D341Med (cell line): ENCODE measurements around the gene MRPL10.
A peak's percentile ranks its signal among the peaks of the same experiment; 100 is the strongest.

Experiments
- DNase-seq: peaks from one replicate; pipeline ENCODE4 v3.0.0; 2012; ENCODE audit warnings: low spot score

Gene MRPL10

DNA sequence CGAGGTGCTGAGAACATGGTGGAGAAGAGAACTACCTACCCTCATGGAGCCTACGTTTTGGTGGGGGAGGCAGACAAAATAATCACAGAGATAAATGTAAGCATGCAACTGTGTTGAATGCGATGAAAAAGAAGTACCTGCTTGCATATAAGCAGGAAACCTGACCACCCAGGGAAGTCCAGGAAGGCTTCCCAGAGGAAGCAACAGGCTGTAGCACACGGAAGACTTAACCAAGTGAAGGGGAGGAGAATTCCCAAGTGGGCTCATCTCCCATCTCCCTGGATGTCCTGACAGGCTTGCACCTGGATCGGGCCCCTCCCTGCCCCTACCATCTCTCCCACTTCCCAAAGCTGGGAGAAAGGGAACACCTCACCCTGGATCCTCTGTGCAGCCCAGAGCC is 7.7 kb upstream of the MRPL10 start:
- DNase-seq, result no peak

DNA sequence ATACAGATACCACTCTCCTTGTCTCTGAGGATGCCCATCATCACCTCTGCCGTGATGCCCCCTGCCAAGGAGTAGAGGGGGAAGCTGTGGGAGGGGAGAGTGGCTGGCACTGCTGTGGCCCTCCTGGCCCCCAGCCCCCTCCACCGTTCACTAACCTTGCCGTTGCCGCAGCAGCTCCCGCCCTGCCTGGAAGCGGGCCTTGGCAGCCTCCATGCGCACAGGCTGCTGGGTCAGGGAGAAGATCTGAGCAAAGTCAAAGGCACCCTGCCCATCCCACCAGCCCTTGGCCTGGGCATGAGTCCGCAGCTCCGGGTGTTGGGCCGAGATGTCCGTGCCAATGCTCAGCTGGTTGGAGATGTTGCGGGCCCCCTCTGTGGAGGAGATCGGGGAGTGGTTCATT is 7.3 kb upstream of the MRPL10 start:
- no peak for DNase-seq

DNA sequence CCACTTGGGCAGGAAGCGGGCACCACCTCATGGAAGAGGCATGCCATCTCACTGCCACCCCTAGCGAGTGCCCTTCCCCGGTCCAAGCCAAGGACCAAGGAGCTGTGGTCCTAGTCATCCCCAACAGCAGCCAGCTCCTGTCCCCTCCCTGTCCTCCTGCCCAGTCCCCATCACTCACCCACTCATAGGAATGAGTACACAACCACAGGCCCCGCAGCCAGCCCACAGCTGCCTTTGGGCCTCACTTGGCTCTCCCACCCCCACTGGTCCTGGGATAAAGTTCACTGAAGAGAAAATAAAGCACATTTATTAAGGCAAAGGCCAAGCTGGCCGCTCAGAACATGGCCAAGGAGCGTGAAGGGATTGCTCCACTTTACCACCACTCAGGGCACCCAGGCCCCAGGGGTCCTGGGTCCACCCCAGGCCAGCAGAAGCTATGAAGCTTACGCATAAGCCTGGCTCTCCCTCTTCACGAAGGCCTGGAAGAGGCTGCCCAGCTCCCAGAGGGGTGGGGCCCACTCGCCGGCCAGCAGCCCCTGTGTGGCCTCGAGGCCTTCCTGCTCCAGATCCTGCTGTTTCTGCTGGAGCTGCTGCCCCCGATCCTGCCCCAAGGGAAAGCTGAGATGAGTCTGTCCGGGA is 6.2 kb upstream of the MRPL10 start:
- no peak for DNase-seq

DNA sequence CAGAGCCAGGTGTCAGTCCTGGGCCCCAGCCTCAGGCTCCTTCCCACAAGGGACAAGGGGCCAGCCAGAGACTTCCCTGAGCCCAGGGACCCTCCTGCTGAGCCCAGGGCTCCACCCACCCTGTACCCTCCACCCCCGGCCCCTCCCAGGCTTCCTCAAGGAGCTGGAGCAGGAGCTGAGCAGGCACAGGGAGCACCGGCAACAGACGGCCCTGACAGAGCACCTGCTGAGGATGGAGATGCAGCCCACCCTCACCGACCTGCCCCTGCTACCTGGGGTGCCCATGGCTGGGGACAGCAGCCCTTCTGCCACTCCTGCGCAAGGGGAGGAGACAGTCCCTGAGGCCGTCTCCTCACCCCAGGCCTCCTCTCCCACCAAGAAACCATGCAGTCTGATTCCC is 5.3 kb upstream of the MRPL10 start:
- no peak for DNase-seq

DNA sequence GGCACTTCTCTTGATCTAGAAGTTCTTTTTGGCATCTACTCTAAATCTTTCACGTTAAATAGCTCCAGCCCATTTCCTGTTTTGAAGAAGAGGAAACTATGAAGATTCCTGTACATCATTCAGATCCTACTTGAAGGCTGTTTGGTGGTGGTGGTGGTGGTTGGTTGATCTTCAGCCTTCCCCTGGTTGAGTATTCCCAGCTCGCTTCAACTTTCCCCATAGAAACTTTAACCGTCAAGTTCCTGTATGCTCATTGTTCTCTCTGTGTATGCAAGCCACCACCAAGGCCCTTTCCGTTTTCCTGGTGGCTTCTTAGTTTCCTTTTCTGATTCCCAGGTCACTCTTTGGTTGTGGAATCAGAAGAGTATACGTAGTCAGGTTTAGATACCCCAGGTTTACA is 3.4 kb upstream of the MRPL10 start:
- DNase-seq, result no peak

DNA sequence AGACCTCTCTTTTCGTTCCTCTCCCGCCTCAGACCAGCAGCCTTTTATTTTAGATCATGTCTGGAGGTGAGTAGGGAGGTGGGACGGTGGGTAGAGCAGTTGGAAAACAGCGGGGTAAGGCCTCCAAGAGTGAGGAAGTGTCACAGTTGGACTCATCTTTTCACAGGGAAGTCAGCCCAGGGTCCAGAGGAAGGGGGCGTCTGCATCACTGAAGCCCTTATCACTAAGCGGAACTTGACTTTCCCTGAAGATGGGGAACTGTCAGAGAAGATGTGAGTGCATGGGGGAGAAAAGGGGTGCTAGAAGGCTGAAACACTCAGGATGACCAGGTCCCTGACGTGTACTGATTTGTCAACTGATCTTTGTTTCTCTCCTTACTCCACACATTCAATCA is 590 bp upstream of the MRPL10 start:
- DNase-seq, result no peak

DNA sequence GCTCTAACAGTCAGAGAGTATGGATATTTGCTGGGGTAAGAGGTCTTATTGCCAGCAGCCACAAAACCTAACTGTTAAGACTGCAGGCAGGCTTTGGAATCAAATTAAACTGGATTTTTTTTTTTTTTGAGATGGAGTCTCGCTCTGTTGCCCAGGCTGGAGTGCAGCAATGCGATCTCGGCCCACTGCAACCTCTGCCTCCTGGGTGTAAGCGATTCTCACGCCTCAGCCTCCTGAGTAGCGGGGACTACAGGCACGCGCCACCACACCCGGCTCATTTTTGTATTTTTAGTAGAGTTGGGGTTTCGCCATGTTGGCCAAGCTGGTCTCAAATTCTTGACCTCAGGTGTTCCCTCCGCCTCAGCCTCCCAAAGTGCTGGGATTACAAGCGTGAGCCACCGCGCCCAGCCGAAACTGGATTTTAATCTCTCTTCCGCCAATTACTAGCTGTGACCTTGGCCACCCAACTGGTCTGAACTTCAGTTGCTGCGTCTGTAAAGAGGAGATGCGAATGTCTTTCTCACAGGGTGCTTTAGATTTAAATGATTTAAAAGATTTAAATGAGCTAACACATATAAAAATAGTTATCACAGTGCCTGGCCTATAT is 842 bp downstream of the MRPL10 start:
- no peak for DNase-seq

DNA sequence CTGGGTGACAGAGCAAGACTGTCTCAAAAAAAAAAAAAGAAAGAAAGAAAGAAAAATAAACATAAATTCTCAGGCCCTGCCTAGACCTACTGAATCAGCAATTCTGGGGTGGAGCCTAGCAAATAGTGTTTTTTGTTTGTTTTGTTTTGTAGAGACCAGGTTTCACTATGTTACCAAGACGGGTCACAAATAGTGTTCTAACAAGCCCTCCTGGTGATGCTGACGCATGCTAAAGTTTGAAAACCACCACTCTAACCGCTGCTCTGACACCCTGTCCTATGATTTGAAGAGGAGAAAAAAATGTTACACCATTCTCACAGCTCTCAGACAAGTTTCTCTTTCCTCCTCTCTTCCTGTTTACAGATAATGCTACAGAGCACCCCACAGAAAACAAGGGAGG is 1.5 kb downstream of the MRPL10 start:
- DNase-seq, result no peak

DNA sequence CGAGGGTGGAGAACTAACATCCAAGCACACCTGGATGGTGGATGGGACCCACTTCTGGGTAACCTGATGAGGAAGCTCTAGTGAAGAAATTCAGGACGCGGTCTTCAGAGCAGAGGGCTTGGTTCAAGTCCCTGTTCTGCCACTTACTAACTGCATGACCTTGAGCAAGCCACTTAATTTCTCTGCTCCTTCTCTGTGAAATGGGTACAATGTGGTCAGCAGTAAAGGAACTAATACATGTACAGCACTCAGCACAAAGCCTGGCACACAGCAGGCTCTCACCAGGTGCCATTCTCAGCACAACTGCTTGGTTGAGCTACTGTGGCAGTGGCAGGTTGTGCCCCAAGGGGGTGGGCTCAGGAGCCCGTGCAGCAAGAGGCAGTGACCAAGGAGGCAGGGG is 7.8 kb downstream of the MRPL10 start:
- DNase-seq, result no peak

DNA sequence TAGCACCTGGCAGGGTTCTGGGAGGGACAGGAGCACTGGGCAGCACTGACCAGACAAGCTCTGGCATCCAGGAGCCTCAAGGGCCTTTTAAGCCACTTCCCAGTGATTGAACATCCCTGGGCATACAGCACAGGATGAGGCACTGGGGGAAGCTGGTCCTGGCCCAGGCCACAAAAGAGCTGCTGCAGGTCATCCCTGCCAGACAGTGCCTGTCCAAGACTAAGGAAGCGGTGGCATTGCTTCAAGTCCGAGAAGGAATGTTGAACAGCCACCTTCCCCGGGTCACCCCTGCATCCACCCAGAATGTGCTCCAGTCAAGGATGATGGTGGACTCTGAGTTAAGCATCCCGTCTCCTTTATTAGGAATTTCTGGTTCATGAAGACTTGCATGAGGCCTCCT is 8.6 kb downstream of the MRPL10 start:
- no peak for DNase-seq

DNA sequence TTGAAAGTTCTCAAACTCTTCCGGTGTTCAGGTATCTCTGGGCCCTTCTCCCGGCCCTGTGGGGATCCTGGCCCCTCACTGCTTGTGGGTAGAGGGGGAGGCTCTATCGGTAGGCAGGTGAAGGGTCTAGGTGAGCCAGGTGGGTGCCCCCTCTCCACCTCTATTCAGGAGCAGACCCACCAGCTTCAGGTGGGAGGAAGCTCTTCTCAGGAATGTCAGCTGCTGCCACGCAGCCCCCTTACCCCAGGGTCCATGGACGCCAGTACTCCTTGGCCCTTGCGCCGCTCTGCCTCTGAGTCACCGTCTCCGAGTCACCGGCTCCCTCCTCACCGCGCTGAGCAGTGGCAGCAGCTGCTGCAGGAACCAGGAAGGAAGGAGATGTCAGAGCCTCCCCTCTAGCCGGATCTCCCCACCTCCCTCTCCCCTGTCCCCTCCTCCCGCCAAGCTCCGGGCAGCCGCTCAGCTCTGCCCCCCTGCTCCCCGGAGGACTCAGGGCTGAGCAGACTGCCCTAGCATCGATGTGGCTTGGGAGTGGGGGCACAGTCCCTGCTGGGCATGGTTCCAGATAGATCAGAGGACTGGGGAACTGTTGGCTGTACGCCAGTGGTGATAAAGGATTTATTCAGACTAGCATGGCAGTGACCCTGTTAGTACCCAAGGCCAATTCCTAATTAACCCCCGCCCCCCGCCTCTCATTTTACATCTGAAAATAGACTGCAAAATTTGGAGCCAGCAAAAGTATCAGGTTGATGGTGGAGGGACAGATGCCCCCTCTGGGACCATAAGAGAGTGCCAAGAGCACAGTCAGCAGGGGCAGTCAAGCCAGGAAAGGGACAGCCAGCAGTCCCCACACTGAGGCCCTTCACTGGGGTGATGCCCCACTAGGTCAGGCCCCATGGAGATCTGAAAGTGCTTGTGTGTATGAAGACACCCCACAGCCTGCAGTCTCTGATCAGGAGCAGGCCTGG is 9.6 kb downstream of the MRPL10 start, which contains the start of gene OSBPL7:
Gene OSBPL7 (minus strand): TSS at position 371 of the 968 bp plus-strand sequence. CDS start 1,516 bp downstream, outside the sequence.
- peak; percentile 94 for DNase-seq

DNA sequence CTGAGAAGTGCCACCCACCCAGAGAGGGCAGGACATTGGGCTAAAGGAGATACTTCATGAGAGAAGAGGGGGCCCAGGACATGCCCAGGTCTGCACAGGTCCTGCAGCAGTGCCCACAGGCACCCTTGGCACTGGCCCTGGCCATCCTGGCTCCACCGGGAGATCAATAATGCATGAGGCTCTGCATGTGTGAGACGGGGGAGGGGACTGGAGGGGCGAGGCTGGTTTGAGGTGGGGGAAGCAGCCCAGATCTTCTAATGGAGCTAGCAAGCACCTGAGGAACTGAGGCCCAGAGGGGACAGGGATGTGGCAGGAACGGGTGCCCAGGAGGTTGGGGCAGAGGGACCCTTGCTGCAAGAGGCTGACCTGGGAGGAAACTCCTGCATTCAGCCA is 10.3 kb downstream of the MRPL10 start:
- DNase-seq, result no peak

DNA sequence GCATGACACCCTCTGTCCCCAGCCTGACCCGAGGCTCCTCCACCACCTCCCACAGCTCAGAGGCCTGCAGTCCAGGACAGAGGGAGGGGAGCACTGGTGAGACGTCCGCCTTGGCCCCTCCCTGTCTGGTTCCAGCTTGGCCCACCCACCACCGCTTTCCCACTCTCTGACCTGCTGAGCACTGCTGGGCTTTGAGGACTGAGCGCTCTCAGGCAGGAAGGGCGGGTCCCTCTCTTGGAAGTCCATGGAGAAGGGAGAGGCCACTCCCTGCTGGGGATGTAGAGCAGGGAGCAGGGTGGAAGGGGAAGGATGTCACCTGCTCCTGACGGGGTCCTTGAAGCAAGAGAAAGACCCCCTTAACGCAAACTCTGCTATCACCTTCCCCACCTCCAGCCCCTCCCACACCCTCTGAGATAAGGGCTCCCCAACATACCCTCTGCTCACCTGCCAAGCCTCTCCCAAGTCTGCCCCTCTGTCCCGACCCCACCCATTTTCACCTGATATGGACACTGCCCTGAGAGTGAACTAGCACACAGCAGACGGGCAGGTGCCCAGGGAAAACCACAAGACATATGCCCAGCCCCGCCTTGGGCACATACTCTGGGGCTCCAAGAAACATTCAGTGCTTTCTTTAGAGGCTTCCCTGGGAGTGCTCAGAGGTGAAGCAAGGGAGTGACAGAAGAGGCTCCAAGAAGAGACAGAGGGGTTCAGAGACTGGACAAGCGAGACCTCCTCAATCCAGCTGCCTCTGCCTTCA is 11.1 kb downstream of the MRPL10 start:
- DNase-seq, result no peak

DNA sequence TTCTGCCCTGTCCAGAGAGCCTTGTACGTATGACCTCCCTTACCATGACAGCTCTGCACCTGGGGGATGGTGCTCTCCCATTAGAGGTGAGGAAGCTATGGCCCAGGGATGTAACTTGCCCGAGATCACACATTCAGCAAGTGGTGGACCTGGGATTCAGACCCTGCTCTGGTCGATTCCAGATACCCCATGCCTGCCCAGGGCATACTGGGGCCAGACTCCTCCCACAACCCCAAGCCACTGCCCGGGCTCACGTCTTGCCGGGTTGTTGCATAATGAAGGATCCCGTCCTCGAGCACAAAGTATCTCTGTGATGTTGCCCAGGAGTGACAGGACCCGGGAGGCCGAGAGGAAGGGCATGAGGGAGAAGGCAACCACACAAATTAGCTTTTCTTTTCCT is 11.9 kb downstream of the MRPL10 start:
- no peak for DNase-seq

DNA sequence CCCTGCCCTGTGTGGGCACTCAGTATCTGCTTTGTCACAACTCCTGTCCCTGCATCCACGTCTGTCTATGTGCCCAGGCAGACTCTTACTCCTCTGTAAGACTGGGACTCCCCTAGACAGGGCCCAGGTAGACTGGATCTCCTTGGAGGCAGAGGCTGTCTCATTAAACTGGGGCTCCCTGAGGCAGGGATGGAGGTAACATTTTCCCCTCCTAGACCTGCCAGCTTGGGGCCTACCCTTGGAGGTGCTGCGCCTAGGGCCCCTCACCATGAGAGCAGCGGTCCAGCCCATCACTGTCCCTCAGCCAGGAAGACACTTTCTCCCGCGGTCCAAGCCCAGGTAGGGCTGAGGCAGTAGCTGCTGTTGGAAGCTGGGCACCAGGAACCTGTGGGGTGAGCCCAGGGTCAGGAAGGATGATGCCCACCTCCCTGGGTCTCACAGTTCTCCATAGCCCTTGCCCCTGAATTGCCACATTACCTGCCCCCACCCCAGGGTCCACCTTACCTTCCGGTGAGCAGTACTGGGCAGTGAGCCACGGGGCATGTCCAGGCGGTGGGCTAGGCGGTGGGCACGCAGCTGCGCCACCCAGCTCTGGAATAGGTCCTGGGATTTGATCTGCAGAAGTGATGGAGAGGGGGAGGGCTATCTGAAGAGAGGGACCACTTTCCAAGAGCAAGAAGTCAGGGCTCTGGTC is 13.2 kb downstream of the MRPL10 start:
- DNase-seq, result no peak

DNA sequence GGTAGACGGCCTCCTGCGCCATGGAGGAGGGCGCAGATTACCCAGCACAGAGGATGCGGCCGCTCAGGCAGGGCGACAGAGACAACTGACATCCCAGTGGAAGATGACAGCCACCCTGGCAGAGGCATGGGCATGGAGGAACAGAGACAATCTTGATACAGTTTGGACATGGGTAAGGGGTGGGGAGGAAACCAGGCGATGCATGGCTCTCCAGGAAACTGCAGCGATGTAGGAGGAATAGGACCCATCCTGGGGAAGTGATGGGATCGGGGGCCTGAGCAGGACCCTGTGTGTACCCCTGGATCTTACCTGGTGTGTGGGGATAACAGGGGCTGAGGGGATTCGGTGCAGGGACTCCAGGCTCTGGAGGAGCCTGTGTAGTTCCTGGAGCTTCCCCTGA is 14.4 kb downstream of the MRPL10 start:
- no peak for DNase-seq

DNA sequence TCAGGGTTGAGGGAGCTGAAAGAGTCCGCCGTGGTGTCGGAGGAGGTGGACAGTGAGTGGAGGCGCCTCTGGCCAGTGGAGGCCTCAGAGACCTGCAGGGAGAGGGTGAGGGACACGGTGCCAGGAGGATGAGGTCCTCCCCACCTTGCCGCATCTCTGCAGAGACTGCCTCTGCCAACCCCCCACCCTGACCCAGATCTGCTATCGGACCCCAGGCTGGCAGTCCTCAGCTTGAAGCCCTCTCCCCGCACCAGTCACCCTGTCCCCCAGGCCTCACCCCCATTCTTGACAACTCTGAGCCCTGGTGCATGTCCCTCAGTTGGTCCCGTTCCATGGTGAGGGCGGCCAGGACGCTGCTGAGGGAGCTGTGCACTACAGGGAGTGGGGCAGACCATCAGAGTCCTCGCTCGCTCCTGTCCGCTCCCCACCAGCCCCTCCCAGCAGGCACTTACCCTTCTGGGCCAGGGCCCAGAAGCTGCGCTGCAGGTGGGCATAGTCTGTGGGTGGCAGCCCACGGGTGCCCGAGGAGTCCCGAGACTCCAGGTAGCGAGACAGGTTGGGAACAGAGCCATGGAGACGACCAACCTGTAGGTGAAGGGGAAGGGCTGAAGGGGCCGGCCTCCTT is 15.1 kb downstream of the MRPL10 start:
- DNase-seq, result no peak

DNA sequence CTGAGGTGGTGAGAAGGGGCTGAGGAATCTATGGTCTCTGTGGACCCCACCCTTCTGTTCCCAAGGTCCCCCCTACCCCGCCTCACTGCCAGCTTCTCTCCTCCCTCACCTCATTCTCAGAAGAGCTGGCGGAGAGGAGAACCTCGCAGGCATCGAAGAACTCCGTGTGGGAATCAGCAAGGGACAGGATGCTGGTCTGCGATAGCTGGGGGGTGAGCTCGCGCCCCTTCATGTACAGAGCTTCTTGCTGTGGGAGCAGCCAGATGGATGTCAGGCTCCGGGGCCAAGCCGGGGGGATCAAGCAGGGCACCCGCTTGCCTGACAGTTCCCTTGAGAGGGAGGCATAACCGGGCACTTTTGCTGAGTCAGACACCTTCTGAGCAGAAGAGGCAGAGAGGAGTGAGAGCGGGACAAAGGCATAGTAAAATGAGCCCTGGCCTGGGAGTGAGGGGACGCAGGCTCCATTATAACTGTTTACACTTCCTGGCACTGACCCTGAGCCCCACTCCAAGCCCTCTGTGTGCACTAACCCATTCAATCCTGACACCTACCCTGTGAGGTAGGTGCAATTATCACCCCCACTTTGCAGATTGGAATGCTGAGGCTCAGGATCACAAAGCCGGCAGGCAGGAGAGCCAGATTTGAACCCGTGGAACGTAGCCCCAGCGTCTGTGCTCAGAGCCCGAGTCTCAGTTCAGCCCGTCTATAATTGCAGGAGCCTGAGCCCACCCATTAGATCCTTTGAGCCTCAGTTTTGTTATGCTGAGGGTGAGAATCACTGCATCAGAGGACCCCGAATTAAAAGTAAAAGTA is 16.0 kb downstream of the MRPL10 start:
- DNase-seq, result no peak

DNA sequence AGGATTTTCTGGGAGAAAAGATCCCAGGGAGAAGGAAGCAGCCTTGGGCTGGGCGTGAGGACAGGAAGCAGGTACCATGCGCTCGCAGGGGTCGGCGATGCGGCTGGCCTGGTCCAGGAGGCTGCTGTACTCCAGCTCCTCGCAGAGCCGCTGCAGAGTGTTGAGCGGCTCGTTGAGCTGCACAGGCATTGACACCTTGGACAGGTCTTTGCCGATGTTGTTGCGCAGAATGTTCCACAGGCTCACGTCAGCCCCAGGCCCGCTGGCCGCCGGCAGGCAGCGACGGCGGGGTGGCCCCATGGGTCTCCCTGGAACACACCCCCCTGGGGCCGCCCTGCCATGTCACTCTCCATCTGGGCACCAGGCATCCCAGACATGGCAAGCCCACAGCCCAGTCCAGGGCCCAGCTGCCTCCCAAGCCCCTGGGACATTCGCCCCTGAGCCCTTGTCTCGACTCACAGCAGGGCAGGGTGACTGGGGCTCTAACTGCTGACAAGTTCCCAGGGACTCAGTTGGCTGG is 17.8 kb downstream of the MRPL10 start:
- no peak for DNase-seq

DNA sequence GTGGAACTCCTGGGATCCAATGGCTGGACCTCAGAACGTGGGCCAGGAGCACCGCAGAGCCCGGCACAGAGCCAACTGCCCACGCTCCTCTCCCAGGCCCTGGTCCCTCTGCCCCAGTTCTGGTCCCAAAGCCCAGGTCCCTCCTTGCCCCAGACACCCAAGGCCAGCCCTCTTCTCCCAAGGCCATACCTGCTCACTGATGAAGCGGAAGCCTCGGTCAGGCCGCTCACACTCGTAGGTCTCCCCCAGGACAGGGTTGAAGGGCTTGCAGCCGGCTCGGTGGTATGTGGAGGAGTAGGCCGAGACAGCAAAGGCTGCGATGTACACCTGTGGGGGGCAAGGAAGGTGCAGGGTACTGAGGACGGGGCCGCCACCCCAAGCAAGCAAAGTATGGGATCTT is 18.3 kb downstream of the MRPL10 start:
- no peak for DNase-seq
